ENCODE results near the gene TSSK3. TPM values are rescaled to one million over a fixed set of nuclear protein-coding genes. Genes with fewer than 3 reads are reported as not detected.

The TSSK3 gene
- total and polyA plus RNA-seq, 9 of the 15 experiments (the other 6 are each of a cell fraction or from before 2014, with no cell fraction given): 0.27 to 2.8 (median 1.9) TPM

- TF ChIP-seq TAF15 (IDR thresholded peaks at IDR 0.05; ENCODE audit: low read depth, low read length): no peak
- TF ChIP-seq HNRNPLL (IDR thresholded peaks at IDR 0.05; ENCODE audit: low read depth, low read length, poor library complexity, severe bottlenecking): peak; percentile 96
- no peak for TF ChIP-seq ZNF174 (CRISPR knock-in tag; IDR thresholded peaks at IDR 0.05)
- peak; percentile 39 for TF ChIP-seq CHD2 (IDR thresholded peaks at IDR 0.05; ENCODE audit: low read depth, low read length)
- TF ChIP-seq PTTG1 (tag; IDR thresholded peaks at IDR 0.05; ENCODE audit: low read depth): no peak
- TF ChIP-seq ELF4 (CRISPR knock-in tag; IDR thresholded peaks at IDR 0.05): peak; percentile 32; the same call in 1 of the 2 replicates
- no peak for TF ChIP-seq ZNF696 (CRISPR knock-in tag; conservative IDR thresholded peaks at IDR 0.05)
- TF ChIP-seq IRF2 (CRISPR knock-in tag; IDR thresholded peaks at IDR 0.05): no peak
- TF ChIP-seq CBX3 (IDR thresholded peaks at IDR 0.05; ENCODE audit: borderline replicate concordance in 1 of 2, low read length in 2 of 2): peak in 1 of 2 experiments; percentile 100; a peak in 2 of 3 replicates
- TF ChIP-seq, protein P1, sequence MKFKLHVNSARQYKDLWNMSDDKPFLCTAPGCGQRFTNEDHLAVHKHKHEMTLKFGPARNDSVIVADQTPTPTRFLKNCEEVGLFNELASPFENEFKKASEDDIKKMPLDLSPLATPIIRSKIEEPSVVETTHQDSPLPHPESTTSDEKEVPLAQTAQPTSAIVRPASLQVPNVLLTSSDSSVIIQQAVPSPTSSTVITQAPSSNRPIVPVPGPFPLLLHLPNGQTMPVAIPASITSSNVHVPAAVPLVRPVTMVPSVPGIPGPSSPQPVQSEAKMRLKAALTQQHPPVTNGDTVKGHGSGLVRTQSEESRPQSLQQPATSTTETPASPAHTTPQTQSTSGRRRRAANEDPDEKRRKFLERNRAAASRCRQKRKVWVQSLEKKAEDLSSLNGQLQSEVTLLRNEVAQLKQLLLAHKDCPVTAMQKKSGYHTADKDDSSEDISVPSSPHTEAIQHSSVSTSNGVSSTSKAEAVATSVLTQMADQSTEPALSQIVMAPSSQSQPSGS (CRISPR knock-in tag; IDR thresholded peaks at IDR 0.05): peak; percentile 98
- no peak for TF ChIP-seq PREB (CRISPR knock-in tag; IDR thresholded peaks at IDR 0.05)
- TF ChIP-seq DIDO1 (tag; IDR thresholded peaks at IDR 0.05; ENCODE audit: low read depth): peak; percentile 66; the same call in 1 of the 2 replicates
- peak; percentile 83 for TF ChIP-seq KLF16 (IDR thresholded peaks at IDR 0.05)
- TF ChIP-seq MCM7 (IDR thresholded peaks at IDR 0.05): no peak
- 0 out of 2 replicates have a peak, but pooled peaks have one; percentile 36 for TF ChIP-seq STAT5A (IDR thresholded peaks at IDR 0.05; ENCODE audit: borderline replicate concordance, low read length)
- TF ChIP-seq SMAD1 (IDR thresholded peaks at IDR 0.05; ENCODE audit: low read depth, low read length, partially characterized antibody): peak; percentile 34
- TF ChIP-seq SNIP1 (IDR thresholded peaks at IDR 0.05; ENCODE audit: low read depth): no peak
- no peak for TF ChIP-seq ZNF561 (CRISPR knock-in tag; conservative IDR thresholded peaks at IDR 0.05)
- peak; percentile 97 for TF ChIP-seq CBX1 (IDR thresholded peaks at IDR 0.05; ENCODE audit: low read depth)
- peak; percentile 20 to 91; a peak in 3 of 4 replicates for TF ChIP-seq ARNT (IDR thresholded peaks at IDR 0.05)
- TF ChIP-seq KLF13 (tag; IDR thresholded peaks at IDR 0.05; ENCODE audit: borderline replicate concordance, low read depth): peak; percentile 94
- TF ChIP-seq, protein P2, sequence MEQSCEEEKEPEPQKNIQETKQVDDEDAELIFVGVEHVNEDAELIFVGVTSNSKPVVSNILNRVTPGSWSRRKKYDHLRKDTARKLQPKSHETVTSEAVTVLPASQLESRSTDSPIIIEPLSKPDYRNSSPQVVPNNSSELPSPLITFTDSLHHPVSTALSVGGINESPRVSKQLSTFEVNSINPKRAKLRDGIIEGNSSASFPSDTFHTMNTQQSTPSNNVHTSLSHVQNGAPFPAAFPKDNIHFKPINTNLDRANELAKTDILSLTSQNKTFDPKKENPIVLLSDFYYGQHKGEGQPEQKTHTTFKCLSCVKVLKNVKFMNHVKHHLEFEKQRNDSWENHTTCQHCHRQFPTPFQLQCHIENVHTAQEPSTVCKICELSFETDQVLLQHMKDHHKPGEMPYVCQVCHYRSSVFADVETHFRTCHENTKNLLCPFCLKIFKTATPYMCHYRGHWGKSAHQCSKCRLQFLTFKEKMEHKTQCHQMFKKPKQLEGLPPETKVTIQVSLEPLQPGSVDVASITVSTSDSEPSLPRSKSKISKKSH (CRISPR knock-in tag; IDR thresholded peaks at IDR 0.05): no peak
- TF ChIP-seq KLF1 (tag; IDR thresholded peaks at IDR 0.05): no peak
- TF ChIP-seq ZNF76 (CRISPR knock-in tag; IDR thresholded peaks at IDR 0.05; ENCODE audit: borderline replicate concordance): 0 out of 2 replicates have a peak, but pooled peaks have one; percentile 70
- peak; percentile 87 for TF ChIP-seq EGR1 (conservative IDR thresholded peaks at IDR 0.05)
These were observed 32.0 kb downstream of the TSSK3 start, which contains the start of gene BSDC1 (continued) for GRCh38 chr1:32394141-32394889.
